Measurements from ENCODE around the gene ARHGEF19. TPM values are rescaled to one million over a fixed set of nuclear protein-coding genes. Genes with fewer than 3 reads are reported as not detected.
A peak's percentile ranks its signal among the peaks of the same experiment; 100 is the strongest.
"Not testable (repeated sequence)": the region's sequence is repeated elsewhere in the genome, so short reads cannot be mapped to it uniquely, and the experiment has no call there.

Gene ARHGEF19
- total and polyA plus RNA-seq, 2 of the 13 experiments (the other 11 are each of a cell fraction or from before 2014, with no cell fraction given), result 1.7 to 1.8 TPM

GRCh38 chr1:16168144-16168495 is 44.3 kb downstream of the ARHGEF19 start:
- intact Hi-C loops (cut with micrococcal nuclease; ENCODE audit: unreplicated experiment); CTCF ChIA-PET (ENCODE audit: low intra/inter-chr PET ratio, low total read pairs); DNase-seq (ENCODE audit: low spot score); H3K9me3 ChIP-seq (ENCODE audit: low read length); H3K36me3 ChIP-seq (replicated peaks in 1 of 2; ENCODE audit: control insufficient read depth in 1 of 2, insufficient read depth in 2 of 2, low read length in 2 of 2); H3K79me2 ChIP-seq (ENCODE audit: insufficient read depth, low read length); in situ Hi-C loops (cut with HindIII; ENCODE audit: extremely low pct_ligation_motif_present, low pct_unique_long_range_greater_than_20kb); FAIRE-seq; H3K9ac ChIP-seq (ENCODE audit: insufficient read depth, low read depth, low read length); POLR2A ChIA-PET; H2AFZ ChIP-seq (ENCODE audit: low read length); ATAC-seq; H3K27ac ChIP-seq (ENCODE audit: extremely low read length, insufficient read depth, low read length); BruUV-seq (replicated peaks); H3K27me3 ChIP-seq (ENCODE audit: control insufficient read depth in 1 of 2, insufficient read depth in 2 of 2, low read length in 2 of 2); H4K20me1 ChIP-seq (ENCODE audit: insufficient read depth, low read length); H3K4me2 ChIP-seq (ENCODE audit: low read depth, low read length): not testable (repeated sequence)
- WGBS (ENCODE audit: low lambda C conversion rate), result 48% methylated on average over 10 of the region's 10 CpGs
- peak overlapping the region in 2 of 3 experiments; percentile 52 to 62; a peak in 2 of 6 replicates for H3K4me3 ChIP-seq (replicated peaks in 1 of 3; ENCODE audit: insufficient read depth in 1 of 3, low read depth in 2 of 3, low read length in 3 of 3)
- H3K4me1 ChIP-seq (ENCODE audit: insufficient read depth, low read length), result peaks cover 90% of the 10 kb centered on the region

GRCh38 chr1:16167331-16168143 is 44.9 kb downstream of the ARHGEF19 start:
- Histone ChIP-seq H3K4me1 (ENCODE audit: insufficient read depth, low read length) (peaks cover 84% of the 10 kb centered on the region), H3K9ac (ENCODE audit: insufficient read depth, low read depth, low read length) (peak overlapping the region; percentile 34; the same call in 1 of the 2 replicates)
- CTCF ChIA-PET (ENCODE audit: low intra/inter-chr PET ratio, low total read pairs), result no interaction called here
- TF ChIP-seq ZFY (CRISPR knock-in tag; IDR thresholded peaks at IDR 0.05) (0 out of 2 replicates have a peak, but pooled peaks have one; percentile 19), ARID4A (CRISPR knock-in tag; IDR thresholded peaks at IDR 0.05; ENCODE audit: borderline replicate concordance) (peak; percentile 28; the same call in 1 of the 2 replicates), ZNF768 (CRISPR knock-in tag; IDR thresholded peaks at IDR 0.05) (no peak), GATA4 (IDR thresholded peaks at IDR 0.05; ENCODE audit: borderline replicate concordance, low read depth) (no peak), PATZ1 (CRISPR knock-in tag; IDR thresholded peaks at IDR 0.05) (peak; percentile 46; the same call in 1 of the 2 replicates), TEAD3 (CRISPR knock-in tag; optimal IDR thresholded peaks at IDR 0.05; ENCODE audit: borderline replicate concordance) (peak; percentile 11), ZBTB10 (CRISPR knock-in tag; IDR thresholded peaks at IDR 0.05; ENCODE audit: borderline replicate concordance) (no peak)

More at GRCh38 chr1:16167331-16168143, 44.9 kb downstream of the ARHGEF19 start:
- Histone ChIP-seq H3K79me2 (ENCODE audit: insufficient read depth, low read length) (no peaks in the 10 kb centered on the region), H3K4me3 (replicated peaks in 1 of 3; ENCODE audit: insufficient read depth in 1 of 3, low read depth in 2 of 3, low read length in 3 of 3) (peak overlapping the region in 2 of 3 experiments; percentile 52 to 62; a peak in 3 of 6 replicates), H3K9me3 (ENCODE audit: low read length) (no peaks in the 10 kb centered on the region), H3K27me3 (ENCODE audit: control insufficient read depth in 1 of 2, insufficient read depth in 2 of 2, low read length in 2 of 2) (peaks cover 6 to 7% of the 10 kb centered on the region in 2 experiments; a peak in 2 of 5 replicates), H3K36me3 (replicated peaks in 1 of 2; ENCODE audit: control insufficient read depth in 1 of 2, insufficient read depth in 2 of 2, low read length in 2 of 2) (no peaks in the 10 kb centered on the region), H3K27ac (ENCODE audit: extremely low read length, insufficient read depth, low read length) (no peak overlapping the region), H3K4me2 (ENCODE audit: low read depth, low read length) (peak overlapping the region; percentile 55), H2AFZ (ENCODE audit: low read length) (no peak overlapping the region), H4K20me1 (ENCODE audit: insufficient read depth, low read length) (no peaks in the 10 kb centered on the region)
- in situ Hi-C loops (cut with HindIII; ENCODE audit: extremely low pct_ligation_motif_present, low pct_unique_long_range_greater_than_20kb) (no loop called here), intact Hi-C loops (cut with micrococcal nuclease; ENCODE audit: unreplicated experiment) (no loop called here)
- FAIRE-seq (no peak), DNase-seq (ENCODE audit: low spot score) (no peak), ATAC-seq (0 out of 3 replicates have a peak, but pooled peaks have one; percentile 5)
- whole genome bisulfite sequencing (ENCODE audit: low lambda C conversion rate), result 51% methylated on average over 44 of the region's 60 CpGs
- POLR2A ChIA-PET, result no interaction called here
- no TSS peak for BruUV-seq (replicated peaks)

All from HepG2 (cell line).